TTC549 (cell line): ENCODE measurements around the gene ERGIC1.

Experiments used
- FAIRE-seq: peaks from 2 replicates; lab custom pipeline; 2012; peaks lifted over from hg19 to GRCh38; lab: Jason Lieb, UNC

Gene ERGIC1

DNA sequence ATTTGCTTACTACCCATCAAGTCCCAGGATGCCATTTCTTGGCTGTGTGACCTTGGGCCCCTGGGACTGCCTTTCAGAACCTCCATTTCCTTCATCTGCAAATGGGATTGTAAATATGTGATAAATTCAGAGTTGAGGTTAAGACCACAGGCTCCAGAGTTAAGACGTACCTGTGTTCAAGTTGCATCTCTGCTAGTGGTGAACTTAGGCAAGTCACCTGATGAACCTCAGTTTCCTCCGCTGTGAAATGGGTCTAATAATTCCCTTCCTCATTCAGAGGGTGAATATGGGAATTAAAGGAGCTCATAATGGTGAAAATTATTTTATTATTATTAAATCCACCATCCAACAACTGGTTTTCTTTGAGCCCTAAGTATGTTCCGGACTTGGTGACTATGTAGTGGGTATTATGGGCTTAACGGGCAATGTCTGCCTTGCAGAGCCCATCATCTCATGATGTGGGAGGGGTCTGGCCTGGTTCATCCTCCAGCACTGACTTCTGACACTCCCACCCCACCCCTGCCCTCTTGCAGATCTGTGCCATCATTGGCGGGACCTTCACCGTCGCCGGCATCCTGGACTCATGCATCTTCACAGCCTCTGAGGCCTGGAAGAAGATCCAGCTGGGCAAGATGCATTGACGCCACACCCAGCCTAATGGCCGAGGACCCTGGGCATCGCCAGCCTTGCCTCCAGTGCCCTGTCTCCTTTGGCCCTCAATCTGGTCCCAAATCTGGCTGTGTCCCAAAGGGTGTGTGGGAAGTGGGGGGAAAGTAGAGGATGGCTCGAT is 116.3 kb downstream of the ERGIC1 start:
- FAIRE-seq = no peak

DNA sequence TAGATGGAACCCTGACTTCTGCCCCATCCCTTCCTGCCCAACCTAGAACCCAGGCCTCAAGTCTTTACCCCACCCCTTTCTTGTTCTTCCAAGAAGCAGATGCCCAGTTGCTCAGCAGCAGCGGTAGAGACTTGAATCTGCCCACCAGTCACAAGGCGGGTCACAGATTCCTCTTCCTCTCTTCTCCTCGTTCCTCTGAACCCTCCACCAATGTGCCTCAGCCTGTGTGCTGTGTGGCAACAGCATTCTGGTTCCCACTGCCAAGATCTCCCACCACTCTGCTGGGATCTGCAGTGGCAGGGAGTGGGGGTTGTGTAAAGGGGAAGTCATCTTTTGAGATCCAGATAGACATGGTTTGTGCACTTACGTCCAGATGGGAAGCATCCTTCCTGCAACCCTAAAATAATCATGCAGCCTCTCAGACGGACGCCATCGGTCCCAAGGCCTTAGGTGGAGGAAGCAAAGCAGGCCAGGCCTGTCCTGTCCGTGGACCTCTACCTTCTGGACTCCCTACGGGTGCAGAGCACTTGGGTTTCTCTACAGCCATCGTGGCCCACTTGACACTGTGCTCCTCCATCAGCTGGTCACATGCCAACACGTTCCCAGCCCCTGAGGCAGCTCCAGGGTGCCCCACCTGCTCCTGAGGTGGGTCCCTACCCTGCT is 117.5 kb downstream of the ERGIC1 start:
- no peak for FAIRE-seq

DNA sequence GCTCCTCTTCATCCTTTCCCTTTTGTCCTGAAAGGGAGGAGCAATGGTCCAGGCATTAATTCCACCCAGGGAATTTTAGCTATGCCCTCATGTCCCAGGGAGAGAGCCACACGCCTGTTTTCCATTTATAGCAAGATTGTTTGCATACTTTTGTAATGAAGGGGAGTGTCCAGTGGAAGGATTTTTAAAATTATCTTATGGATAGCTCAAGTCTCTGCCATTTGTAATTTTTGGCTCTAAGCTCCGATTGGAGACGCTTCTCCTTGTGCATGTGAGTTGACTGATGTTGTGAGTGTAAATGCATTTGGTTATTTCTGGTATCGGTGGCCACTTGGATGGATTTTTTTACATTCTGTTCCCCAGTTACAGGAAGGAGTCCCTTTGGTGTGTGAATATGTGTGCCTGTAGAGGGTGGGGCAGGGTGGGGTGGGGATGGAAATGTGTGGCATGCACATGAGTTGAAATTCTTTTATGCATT is 118.0 kb downstream of the ERGIC1 start:
- FAIRE-seq = no peak

DNA sequence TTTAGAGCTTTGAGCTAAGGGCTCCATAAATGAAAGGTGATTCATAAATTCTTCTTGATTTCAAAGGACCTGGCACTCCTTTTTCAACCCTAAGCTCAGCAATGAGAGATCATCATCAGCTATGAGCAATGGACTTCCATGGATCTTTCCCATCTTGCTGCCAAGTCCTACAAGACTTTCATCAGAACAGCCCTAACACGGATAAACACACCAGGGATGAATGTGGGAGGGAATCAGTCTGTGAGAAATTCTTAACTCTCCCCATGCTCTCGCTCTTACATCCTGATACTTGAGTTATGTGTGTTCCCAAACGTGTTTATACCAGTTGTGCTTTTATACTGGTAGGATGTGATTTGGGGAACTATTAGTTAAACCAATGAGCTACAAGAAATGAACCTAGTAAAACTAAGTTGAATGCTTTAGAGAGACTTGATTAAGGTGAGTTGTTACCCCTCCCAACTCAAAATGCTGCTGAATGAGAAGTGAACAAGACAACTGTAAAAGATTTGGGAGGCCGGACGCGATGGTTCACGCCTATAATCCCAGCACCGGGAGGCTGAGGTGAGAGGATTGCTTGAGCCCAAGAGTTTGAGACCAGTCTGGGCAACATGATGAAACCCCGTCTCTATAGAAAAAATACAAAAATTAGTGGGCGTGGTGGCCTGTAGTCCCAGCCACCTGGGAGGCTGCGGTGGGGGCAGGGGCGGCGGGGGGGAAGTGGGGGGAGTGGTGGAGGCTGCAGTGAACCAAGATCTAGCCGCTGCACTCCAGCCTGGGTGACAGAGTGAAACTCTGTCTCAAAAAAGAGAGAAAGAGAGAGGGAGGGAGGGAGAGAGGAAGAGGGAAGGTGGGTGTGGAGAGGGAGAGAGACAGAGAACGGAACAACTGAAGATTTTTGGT is 120.0 kb downstream of the ERGIC1 start:
- FAIRE-seq = no peak

DNA sequence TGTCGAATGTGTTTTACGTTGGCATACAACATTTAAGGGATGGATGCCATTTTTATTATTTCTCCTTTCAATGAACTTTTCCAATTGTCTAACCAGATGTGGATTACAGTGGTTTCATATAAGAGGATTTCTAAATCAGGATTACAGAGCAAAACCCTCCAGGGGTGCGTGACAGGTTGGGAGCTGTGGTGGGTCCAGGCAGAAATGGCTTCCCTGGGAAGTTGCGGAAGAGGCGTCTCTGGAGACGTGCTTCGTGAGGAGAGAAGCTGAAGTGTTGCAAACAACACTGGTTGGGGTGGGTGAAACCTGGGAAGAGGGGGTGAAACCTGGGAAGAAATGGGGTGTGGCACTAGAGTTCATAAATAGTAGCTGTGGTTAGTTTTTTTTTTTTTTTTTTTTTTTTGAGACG is 120.7 kb downstream of the ERGIC1 start:
- FAIRE-seq = no peak

DNA sequence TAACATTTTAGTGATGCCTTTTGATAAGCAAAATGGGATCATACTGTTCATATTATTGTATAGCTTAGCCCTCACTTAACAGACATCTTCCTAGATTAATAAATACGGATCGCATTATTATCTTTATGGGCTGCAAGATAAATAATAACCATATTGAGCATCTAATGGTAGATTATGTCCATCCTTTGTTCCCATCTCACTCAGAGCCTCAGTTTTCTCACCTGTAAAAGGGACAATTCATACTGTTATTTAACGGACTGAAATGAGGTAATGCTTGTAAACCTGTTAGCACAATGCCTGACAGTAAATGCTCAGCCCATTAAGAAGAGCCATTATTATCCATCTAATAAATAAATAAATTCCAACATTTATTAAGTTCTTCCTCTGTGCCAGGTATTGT is 122.2 kb downstream of the ERGIC1 start:
- FAIRE-seq = no peak

DNA sequence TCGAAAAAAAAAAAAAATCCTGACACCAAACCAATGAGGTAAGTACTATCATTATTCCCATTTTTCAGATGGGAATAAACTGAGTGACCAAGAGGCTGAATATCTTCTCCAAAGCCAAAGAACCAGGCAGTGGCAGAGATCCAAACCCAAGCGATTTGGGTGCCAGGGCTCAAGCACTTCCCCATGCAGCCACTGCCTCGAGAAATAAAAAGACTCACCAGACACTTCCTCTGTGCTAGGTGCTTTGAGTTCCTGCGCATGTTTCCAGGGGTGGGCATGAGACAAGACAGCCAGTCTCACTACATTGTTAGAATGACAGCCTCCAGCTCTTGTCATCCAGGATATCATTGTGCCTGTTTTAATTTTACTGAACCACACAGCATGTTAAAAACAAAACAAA is 122.9 kb downstream of the ERGIC1 start:
- FAIRE-seq = no peak

DNA sequence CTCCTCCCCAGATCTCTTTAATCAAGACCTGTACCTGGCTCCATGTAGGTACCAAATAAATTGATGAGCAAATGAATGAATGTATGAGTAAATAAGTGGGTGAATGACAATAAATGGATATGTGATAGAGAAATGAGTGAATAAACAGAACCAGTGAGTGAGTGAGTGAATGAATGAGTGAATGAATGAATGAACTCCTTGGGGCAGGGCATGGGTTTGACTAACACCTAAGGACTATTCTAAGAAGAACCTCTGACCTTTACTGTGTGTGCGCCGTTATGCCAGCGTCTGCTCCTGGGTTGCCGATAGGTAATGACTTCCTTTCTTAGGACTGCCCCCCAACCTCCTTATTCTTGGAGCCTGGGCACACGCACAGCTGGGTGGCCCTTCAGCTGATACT is 123.4 kb downstream of the ERGIC1 start:
- no peak for FAIRE-seq

DNA sequence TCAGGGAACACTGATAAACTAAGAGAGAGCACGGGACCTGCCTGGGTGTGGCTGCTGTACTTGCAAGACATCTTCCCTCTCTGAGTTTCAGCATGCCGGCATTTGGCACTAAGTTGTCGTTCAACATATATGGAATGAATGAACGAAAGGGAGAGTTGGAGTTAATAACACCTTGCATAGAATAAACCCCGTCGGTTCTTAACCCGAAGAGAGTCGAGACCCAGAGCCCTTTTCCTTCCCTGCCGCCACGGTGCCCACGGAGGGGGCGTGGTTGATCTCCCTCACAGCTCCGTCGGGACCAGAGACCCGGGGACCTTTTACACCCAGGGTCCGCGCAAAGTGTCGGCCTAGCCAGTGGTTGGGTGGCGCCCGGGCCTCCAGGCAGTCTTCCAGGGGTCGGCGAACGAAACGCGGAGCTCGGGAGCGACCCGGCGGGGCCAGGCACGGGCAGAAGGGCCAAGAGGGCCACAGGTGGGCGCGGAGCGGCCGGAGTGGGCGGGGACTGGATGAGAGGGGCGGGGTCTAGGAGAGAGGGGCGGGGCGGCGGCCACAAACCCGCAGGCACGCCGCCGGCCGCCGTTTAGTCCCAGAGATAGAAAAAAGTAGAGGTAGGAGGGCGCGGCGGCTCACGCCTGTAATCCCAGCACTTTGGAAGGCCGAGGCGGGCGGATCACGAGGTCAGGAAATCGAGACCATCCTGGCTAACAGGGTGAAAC is 124.4 kb downstream of the ERGIC1 start:
- FAIRE-seq = no peak

DNA sequence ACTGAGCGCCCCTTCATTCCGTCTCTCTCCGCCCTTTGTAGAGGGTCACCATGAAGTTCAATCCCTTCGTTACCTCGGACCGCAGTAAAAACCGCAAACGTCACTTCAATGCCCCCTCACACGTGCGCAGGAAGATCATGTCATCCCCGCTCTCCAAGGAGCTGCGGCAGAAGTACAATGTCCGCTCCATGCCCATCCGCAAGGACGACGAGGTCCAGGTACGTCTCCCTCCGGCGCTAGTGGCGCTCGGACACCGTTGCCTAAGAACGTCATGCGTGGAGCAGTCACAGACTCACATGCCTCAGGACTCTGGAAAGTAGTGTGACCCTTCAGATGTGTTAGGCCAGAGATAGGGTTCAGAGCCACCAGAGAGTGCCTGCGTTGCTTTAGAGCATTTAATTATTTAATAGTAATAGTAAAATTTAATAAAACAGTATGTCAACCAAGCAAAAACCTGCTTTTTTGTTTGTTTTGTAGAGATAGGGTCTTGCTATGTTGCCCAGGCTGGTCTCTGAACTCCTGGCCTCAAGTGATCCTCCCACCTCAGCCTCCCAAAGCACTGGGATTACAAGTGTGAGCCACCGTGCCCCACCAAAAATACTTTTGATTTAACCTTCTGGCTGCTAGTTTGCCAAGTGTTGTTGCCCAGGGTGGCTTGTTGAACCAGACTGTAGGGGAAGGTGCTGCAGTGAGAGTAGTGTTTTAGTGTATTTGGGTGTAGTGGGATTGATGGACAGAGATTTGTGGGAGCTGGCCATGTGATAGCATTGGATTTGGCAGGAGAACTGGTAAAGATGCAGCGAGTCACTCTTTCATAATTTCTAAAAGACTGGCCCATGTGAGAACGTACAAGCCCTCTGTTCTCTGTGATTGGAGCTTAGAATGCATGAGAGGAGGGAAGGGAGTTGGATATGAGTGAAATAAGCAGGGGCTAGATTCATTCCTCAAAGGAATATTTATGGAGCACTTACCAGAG is 126.1 kb downstream of the ERGIC1 start:
- FAIRE-seq = no peak

DNA sequence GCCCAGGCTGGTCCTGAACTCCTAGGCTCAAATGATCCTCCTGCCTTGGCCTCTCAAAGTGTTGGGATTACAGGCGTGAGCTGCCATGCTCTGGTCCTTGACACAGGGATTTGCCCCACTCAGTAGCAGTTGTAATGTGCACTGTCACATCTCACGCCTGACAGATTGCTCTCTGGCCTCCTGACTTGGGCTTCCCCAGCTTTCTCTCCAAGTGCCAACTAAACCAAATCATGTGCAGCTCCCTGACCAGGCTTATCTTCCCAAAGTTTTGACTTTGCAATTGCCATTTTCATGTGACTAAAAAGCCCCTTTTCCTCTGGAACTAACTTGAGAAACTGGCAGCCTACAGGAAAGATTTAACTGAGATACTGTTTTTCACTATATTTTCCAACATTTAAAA is 135.9 kb downstream of the ERGIC1 start:
- FAIRE-seq = no peak

DNA sequence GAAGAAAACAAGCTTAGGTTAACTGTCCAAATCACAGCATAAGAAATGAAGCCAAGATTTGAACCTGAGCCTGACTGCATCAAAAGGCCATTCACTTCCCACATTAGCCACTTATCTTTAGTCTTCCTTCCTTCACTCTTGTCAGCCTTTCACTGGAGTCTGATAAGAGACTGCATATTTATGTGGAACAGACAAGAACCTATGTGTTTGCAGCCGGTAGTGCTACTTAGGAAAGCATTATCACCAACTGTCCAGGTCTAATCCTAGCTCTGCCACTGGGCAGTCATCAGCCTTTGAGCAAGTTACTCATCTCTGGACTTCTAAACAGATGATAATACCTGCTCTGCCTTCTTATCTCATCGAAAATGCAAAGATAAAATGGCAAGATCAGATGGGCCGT is 137.4 kb downstream of the ERGIC1 start:
- FAIRE-seq = no peak

DNA sequence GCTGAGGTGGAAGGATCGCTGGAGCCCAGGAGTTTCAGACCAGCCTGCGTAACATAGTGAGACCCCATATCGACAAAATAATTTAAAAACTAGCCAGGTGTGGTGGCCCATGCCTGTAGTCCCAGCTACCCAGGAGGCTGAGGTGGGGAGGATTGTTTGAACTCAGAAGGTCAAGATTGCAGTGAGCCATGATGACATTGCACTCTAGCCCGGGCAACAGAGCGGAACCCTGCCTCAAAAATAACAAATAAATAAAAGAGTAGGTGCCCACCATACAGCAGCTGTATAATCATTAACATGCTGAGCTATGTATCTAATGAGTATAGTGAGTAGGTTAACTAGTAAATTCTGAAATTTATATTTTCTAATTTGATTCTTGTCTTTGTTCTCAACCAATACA is 138.5 kb downstream of the ERGIC1 start:
- FAIRE-seq = no peak

DNA sequence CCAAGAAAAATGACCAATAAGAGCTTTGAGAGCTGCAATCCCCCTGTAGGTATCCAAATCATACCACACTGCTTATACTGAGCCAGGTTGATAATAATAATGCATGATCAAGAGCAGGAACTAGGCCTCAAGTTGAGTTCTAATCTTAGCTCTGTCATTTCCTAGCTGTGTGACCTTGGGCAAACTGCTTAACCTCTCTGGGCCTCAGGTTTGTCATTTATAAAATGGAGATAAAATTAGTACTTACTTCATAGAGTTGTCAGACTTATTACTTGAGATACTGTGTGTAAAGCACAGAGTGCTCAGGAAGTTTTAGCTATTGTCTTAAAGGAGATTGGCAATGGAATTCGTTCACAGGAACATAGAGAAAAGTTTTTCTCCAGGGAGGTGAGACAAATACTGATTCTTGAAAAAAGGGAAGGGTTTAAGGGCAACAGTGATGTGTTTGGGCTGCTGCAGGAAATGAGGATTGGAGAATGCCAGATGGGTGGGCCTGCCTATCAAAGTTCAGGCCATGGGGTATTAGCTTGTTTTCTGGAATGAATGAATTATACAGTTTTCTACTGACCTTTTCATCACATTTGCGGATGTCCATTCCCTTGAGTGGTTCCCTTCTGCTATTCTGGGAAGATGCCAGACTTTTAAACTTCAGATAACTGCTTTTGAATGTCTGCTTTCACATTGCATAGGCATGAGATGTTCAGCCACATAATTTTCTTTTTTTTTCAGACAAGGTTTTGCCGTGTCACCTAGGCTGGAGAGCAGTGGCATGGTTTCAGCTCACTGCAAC is 139.3 kb downstream of the ERGIC1 start:
- no peak for FAIRE-seq

DNA sequence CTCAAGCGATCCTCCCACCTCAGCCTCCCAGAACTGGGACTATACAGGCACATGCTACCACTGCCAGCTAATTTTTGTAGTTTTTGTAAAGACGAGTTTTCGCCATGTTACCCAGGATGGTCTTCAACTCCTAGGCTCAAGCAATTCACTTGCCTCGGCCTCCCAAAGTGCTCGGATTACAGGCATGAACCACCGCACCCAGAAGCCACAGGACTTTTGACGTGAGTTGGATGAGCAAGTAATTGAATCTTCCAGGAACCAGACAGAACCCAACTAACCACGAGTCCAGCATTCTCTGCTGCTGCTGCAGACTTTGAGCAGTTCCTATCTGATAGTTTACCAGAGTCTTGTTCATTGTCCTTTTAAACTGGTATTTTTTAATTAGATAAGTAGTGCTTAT is 139.9 kb downstream of the ERGIC1 start:
- FAIRE-seq = no peak

DNA sequence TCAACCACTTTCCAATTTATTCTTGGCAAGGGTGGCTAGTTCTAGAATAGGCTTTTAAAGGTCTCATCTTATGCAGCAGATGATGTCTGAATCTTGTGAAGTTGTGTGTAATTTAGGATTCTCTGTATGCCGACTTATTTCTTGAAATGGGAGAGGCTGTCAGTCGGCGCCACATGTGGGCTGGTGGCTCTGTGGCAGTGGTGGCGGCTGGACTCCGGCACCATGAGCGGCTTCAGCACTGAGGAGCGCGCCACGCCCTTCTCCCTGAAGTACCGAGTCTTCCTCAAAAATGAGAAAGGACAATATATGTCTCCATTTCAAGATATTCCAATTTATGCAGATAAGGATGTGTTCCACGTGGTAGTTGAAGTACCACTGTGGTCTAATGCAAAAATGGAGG is 141.2 kb downstream of the ERGIC1 start:
- FAIRE-seq = no peak

DNA sequence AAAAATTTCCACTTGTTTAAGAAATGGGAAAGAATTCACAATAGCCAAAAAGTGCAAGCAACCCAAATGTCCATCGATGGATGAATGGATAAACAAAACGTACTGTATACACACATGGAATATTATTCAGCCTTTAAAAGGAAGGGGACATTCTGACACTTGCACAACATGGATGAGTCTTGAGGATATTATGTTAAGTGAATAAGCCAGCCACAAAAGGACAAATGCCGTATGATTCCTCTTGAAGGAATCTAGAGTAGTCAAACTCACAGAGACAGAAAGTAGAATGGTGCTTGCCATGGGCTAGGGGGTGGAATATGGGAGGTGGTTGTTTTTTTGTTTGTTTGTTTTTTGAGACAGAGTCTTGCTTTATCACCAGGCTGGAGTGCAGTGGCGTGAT is 145.7 kb downstream of the ERGIC1 start:
- FAIRE-seq = no peak

DNA sequence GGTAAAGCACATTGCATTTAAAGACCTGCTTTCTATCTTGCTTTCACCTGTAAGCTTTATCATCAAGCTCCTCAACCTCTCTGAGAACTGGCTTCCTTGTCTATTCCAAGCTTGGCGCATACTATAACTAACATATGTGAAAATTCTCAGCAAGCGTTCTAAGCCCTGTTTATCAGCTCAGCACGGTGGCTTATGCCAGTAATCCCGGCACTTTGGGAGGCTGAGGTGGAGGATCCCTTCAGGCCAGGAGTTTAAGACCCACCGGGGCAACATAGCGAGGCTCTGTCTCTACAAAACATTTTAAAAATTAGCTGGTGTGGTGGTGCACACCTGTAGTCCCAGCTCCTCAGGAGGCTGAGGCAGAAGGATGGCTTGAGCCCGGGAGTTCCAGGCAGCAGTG is 147.9 kb downstream of the ERGIC1 start:
- no peak for FAIRE-seq

DNA sequence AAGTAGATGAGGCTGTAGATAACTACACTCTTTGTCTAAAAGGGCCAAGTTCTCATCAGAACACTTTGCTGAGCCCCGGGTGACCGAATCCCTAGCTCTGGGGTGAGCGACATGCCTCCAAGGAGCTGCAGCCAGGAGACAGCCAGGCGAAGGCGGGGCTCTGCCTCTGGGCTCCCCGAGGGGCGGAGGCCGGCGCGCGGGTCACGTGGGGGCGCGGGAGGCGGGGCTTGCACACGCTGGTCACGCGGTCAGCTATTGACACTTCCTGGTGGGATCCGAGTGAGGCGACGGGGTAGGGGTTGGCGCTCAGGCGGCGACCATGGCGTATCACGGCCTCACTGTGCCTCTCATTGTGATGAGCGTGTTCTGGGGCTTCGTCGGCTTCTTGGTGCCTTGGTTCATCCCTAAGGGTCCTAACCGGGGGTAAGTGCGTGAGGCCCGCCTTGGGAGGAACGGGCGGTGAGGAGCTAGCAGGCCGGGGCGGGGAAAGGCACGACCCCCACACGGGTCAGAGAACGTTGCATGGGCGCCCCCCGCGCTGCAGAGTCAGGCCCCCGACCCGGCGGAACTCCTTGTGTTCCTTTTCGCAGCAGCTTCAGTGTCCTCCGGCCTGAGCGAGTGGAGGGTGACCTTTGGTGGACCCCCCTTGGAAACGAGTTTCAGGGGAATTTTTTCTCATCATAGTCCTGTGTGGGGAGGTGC is 149.6 kb downstream of the ERGIC1 start, which contains the start of gene ATP6V0E1:
Gene ATP6V0E1 (plus strand): TSS at position 230 of the 702 bp plus-strand sequence. CDS start 90 bp downstream, at position 320.
- FAIRE-seq = no peak
